MCF 10A (cell line): ENCODE measurements around the gene SERPINA3. TPM values are rescaled to one million over a fixed set of nuclear protein-coding genes. Genes with fewer than 3 reads are reported as not detected.

Experiments used
- BruUV-seq: library from RNA; stranded (reverse); fragments of 400-500 nt; replicated peaks from 2 replicates; lab custom pipeline; 2021; lab: Mats Ljungman, UMichigan
- CTCF ChIA-PET: fragments of 300-600 bp; sonication (Branson Sonifier 250); formaldehyde crosslinking; extraction: SDS; loops from one replicate; lab custom pipeline; 2021; ENCODE audit warnings: antibody characterized with exemption, inconsistent platforms; lab: Yijun Ruan, JAX
- POLR2A ChIA-PET: fragments of 300-600, 350-650 bp; sonication (Branson Sonifier 250); formaldehyde crosslinking; extraction: SDS; loops from one replicate; lab custom pipeline; 2020; ENCODE audit warnings: antibody characterized with exemption, inconsistent platforms; lab: Yijun Ruan, JAX
- DNase-seq: peaks from one replicate; pipeline ENCODE4 v3.0.0-alpha.2; 2018; ENCODE audit not compliant: unreplicated experiment
- H3K27ac Mint-ChIP-seq: one replicate; pipeline ENCODE4 v1.8.0; 2022; ENCODE audit warnings: mild to moderate bottlenecking, low read depth, mixed read lengths; ENCODE audit not compliant: unreplicated experiment
- H3K27me3 Mint-ChIP-seq: one replicate; pipeline ENCODE4 v1.8.0; 2022; ENCODE audit warnings: mixed read lengths; ENCODE audit not compliant: insufficient read depth, unreplicated experiment
- H3K36me3 Mint-ChIP-seq: one replicate; pipeline ENCODE4 v1.8.0; 2022; ENCODE audit warnings: mild to moderate bottlenecking, moderate library complexity, mixed read lengths; ENCODE audit not compliant: insufficient read depth, unreplicated experiment
- H3K4me1 Mint-ChIP-seq: one replicate; pipeline ENCODE4 v1.8.0; 2022; ENCODE audit warnings: mixed read lengths; ENCODE audit not compliant: insufficient read depth, unreplicated experiment
- H3K4me3 Mint-ChIP-seq: one replicate; pipeline ENCODE4 v1.8.0; 2022; ENCODE audit warnings: mild to moderate bottlenecking, moderate library complexity, mixed read lengths; ENCODE audit not compliant: unreplicated experiment
- H3K9me3 Mint-ChIP-seq: one replicate; pipeline ENCODE4 v1.8.0; 2022; ENCODE audit warnings: mixed read lengths; ENCODE audit not compliant: unreplicated experiment
- intact Hi-C: fragments of 100-400 bp; cut with micrococcal nuclease; formaldehyde crosslinking; loops from 2 replicates; pipeline ENCODE4 v1.14.1; 2022
- total RNA-seq: library from RNA; stranded (reverse); gene quantifications from 2 replicates; pipeline ENCODE4 v1.2.3, GENCODE V29; 2022
- TF ChIP-seq, protein P1 (sequence below): fragments of 200-600 bp; IDR thresholded peaks from one replicate; pipeline ENCODE4 v1.8.0; 2022; ENCODE audit warnings: antibody characterized with exemption, mild to moderate bottlenecking; ENCODE audit not compliant: unreplicated experiment

Gene SERPINA3
- total RNA-seq, 1 experiment from 2014 or later, result 44.5 TPM

DNA sequence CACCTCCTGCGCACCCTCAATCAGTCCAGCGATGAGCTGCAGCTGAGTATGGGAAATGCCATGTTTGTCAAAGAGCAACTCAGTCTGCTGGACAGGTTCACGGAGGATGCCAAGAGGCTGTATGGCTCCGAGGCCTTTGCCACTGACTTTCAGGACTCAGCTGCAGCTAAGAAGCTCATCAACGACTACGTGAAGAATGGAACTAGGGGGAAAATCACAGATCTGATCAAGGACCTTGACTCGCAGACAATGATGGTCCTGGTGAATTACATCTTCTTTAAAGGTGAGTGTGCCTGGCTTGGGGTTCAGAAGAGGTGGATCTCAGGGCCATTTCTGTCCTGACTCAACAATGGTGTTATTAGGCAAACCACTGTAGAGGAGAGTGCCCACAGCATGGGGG lies 2.6 kb downstream of the SERPINA3 start:
- ChIA-PET POLR2A (interaction anchor here (0.6 to 6.7 kb wide), 2 partner anchors 14 to 61 kb away, joined by 4 to 140 read pairs; no protein-coding TSS in a partner anchor), CTCF (interaction anchor here (0.6 kb wide), 1 partner anchor 75 kb away, joined by 3 read pairs; no protein-coding TSS in a partner anchor)
- no peak for DNase-seq
- intact Hi-C loops, result no loop called here
- Mint-ChIP-seq H3K27ac (peak overlapping the region; percentile 66), H3K27me3 (no peaks in the 10 kb centered on the region), H3K36me3 (peaks cover 39% of the 10 kb centered on the region), H3K9me3 (peaks cover 35% of the 10 kb centered on the region), H3K4me1 (peaks cover 6% of the 10 kb centered on the region), H3K4me3 (peak overlapping the region; percentile 33)
- TF ChIP-seq, protein P1, sequence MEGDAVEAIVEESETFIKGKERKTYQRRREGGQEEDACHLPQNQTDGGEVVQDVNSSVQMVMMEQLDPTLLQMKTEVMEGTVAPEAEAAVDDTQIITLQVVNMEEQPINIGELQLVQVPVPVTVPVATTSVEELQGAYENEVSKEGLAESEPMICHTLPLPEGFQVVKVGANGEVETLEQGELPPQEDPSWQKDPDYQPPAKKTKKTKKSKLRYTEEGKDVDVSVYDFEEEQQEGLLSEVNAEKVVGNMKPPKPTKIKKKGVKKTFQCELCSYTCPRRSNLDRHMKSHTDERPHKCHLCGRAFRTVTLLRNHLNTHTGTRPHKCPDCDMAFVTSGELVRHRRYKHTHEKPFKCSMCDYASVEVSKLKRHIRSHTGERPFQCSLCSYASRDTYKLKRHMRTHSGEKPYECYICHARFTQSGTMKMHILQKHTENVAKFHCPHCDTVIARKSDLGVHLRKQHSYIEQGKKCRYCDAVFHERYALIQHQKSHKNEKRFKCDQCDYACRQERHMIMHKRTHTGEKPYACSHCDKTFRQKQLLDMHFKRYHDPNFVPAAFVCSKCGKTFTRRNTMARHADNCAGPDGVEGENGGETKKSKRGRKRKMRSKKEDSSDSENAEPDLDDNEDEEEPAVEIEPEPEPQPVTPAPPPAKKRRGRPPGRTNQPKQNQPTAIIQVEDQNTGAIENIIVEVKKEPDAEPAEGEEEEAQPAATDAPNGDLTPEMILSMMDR, result no peak
- BruUV-seq, result no TSS peak

DNA sequence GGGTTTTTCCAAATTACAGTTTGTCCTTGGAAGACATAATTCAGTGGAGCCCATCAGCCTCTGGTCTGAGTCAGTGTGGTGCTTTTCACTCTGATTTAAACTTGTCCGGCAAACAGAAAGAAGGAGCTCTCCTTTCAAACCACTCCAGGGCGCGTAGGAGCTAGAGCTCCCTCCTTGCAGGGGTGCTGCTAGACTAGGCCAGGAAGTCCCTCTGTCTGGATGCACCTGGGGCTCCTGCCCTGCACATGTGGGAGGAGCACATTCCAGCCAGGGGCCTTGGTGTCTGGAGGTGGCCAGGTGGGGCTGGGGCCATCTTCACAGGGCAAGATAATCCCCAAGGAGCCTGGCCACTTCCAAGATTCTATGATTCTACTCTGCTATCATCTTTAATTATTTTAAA lies 3.1 kb downstream of the SERPINA3 start:
- peaks cover 39% of the 10 kb centered on the region for H3K36me3 Mint-ChIP-seq
- no peak for DNase-seq
- no peak overlapping the region for H3K27ac Mint-ChIP-seq
- no TSS peak for BruUV-seq
- H3K4me1 Mint-ChIP-seq, result peaks cover 6% of the 10 kb centered on the region
- H3K27me3 Mint-ChIP-seq, result no peaks in the 10 kb centered on the region
- peak overlapping the region; percentile 33 for H3K4me3 Mint-ChIP-seq
- TF ChIP-seq, protein P1, result no peak
- ChIA-PET POLR2A (interaction anchor here (6.7 kb wide), 1 partner anchor 15 kb away, joined by 140 read pairs; no protein-coding TSS in a partner anchor), CTCF (interaction anchor here (1.1 to 1.2 kb wide), 2 partner anchors 59 to 66 kb away, joined by 3 read pairs; no protein-coding TSS in a partner anchor)
- H3K9me3 Mint-ChIP-seq, result peaks cover 40% of the 10 kb centered on the region
- intact Hi-C loops, result no loop called here

DNA sequence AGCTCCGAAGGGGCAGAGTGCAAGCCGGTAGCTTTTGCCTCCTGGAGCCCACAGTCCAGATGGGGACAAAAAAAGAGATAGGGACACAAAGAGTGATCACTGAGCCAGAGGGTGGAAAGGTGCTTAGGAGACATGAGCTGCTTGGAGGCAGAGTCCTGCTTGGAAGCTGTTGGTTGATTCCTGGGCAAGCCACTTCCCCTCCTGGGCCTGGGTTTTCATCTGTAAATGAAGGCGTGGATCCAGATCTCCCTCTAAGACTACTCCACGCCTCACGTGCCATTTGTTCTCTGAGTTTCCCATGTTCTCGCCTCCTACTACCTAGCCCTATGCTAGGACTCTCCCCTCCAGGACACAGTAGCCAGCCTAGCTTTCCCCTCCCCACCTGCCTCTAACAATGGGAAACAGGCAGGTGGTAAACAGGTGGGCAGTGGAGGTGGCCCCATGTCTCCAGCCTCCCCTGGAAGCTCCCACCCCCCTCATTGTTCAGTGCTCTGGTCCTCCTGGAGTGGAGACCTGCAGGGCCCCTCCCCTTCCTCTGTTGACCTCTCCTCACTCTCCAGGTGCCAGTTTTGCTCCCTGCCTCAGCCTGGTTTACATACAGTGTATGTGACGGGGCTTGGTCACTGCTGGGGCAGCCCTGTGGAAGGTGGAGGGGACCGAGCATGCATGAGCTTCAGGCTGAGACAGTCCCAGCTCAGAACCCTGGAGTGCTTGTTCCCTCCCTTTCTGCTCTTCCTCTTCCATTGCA lies 3.8 kb downstream of the SERPINA3 start:
- peak overlapping the region; percentile 25 for H3K4me3 Mint-ChIP-seq
- no TSS peak for BruUV-seq
- intact Hi-C loops, result no loop called here
- TF ChIP-seq, protein P1, result no peak
- peaks cover 44% of the 10 kb centered on the region for H3K36me3 Mint-ChIP-seq
- H3K4me1 Mint-ChIP-seq, result no peaks in the 10 kb centered on the region
- H3K27ac Mint-ChIP-seq, result no peak overlapping the region
- no peak for DNase-seq
- H3K9me3 Mint-ChIP-seq, result peaks cover 44% of the 10 kb centered on the region
- CTCF ChIA-PET, result interaction anchor here (0.6 to 1.2 kb wide), 4 partner anchors 59 to 712 kb away, joined by 3 to 5 read pairs (median 3); no protein-coding TSS in a partner anchor
- H3K27me3 Mint-ChIP-seq, result no peaks in the 10 kb centered on the region
- POLR2A ChIA-PET, result no interaction called here

DNA sequence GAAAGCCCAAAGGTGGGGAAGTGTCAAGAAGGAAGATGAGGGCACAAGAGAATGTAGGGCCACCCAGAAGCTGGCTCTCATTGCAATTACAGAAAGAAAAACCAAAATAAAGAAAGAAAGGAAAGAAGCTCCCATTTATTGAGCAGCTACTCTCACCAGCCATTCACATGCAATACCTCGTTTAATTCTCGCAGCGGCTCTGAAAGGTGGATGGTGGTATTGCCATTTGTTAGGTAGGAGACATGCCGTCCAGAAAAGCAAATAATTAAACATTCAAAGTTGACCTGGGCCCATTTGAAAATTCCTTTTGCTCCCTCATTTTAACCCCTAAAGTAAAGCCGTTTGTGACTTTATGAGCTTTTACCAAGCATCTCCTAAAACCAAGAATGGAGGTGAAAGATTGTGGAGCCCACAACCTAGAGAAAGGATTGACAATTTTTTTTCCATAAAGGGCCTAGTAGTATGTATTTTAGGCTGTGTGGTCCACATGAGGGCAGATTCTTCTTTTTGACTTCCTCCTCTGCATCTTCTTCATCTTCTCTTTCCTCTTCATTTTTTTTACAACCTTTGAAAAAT lies 5.3 kb downstream of the SERPINA3 start:
- DNase-seq, result no peak
- H3K9me3 Mint-ChIP-seq, result peaks cover 44% of the 10 kb centered on the region
- ChIA-PET POLR2A (no interaction called here), CTCF (interaction anchor here (0.8 to 1.2 kb wide), 3 partner anchors 11 to 481 kb away, joined by 3 to 4 read pairs (median 4); no protein-coding TSS in a partner anchor)
- H3K27me3 Mint-ChIP-seq, result no peaks in the 10 kb centered on the region
- no peak overlapping the region for H3K4me3 Mint-ChIP-seq
- peaks cover 50% of the 10 kb centered on the region for H3K36me3 Mint-ChIP-seq
- TF ChIP-seq, protein P1, result no peak
- H3K27ac Mint-ChIP-seq, result no peak overlapping the region
- H3K4me1 Mint-ChIP-seq, result no peaks in the 10 kb centered on the region
- BruUV-seq, result no TSS peak
- intact Hi-C loops, result no loop called here
